GM19468 (cell line): Measurements from ENCODE around the gene LENG9.
"Not testable (repeated sequence)": the region's sequence is repeated elsewhere in the genome, so short reads cannot be mapped to it uniquely, and the experiment has no call there.

Source experiments
- ATAC-seq: cut with Tn5 transposase; IDR thresholded peaks from one replicate; pipeline ENCODE4 v1.9.1; 2021; ENCODE audit warnings: mild to moderate bottlenecking, moderate library complexity, moderate number of reproducible peaks; ENCODE audit not compliant: unreplicated experiment; ENCODE audit errors: extremely low read depth

Gene LENG9

DNA sequence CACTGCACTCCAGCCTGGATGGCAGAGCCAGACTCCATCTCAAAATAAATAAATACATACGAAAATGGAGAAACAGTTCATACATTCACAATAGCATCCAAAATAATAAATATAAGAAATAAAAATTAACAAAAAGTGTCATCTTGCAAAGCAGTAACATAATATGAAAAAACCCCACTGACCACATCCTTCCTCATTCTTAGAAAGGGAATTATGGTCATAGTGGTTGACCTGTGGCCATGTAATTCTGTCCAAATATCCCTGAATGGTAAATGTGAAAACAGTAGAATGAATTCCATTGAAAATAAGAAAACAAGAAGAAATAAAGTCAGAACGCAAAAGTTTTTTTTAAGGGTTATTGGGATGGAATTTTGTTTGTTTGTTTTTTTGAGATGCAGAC, 16.5 kb upstream of the LENG9 start:
- ATAC-seq = no peak

DNA sequence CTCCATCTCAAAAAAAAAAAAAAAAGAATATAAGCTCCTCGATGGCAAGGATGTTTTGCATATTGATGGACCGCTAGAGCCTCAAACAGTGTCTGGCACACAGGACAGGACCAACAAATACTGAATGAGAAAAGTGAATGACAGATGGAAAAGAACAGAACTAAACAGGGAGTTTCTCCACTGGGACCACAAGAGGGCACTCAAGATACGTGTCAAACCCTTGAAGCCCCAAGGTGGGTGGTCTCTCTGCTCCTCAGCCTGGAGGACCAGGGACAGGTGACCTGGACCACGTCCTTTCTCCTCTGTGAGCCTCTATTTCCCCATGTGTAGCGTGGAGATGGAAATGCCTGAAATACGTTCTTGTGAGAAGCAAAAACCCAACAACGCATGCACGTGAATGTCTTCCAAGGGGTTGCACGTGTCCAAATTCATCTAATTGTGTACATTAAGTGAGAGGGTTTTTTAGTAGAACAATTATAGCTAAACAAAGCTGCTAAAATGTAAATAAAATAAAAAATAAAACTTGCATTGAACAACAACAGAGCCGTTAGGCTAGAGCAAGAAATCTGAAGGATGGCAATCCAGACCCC, 15.2 kb upstream of the LENG9 start:
- no peak for ATAC-seq

DNA sequence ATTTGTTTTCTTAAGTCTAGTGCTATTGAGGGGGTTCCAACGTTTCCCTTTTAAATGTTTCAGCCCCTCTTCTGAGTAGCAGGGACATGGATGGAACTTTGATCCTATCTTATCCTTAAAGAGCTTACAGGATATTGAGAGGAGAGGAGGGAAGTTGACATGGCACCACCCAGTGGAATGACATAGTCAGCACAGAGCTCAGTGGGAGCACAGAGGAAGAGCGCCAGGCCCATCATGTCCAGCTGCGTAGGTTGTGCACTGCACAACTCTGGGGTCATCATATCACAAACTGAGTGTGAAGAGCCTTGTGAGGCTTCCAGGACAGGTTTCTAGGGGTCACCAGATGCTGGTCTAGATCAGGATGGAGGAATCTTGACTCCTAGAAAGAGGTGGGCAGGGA, 14.1 kb upstream of the LENG9 start:
- no peak for ATAC-seq

DNA sequence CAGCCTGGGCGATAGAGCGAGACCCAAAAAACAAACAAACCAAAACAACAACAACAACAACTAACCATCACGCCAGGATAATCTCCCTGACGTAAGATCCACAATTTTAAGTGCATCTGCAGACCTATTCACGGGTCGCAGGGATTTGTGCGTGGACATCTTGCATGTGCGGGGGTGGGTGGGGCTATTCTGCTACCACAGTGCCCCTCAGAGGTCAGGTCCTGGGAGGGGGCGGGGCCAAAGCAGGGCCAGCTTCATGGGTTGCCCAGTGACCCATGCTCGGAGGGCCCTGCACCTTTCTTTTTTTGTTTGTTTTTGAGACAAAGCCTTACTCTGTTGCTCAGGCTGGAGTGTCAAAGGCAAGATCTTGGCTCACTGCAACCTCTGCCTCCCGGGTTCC, 12.1 kb upstream of the LENG9 start:
- ATAC-seq = no peak

DNA sequence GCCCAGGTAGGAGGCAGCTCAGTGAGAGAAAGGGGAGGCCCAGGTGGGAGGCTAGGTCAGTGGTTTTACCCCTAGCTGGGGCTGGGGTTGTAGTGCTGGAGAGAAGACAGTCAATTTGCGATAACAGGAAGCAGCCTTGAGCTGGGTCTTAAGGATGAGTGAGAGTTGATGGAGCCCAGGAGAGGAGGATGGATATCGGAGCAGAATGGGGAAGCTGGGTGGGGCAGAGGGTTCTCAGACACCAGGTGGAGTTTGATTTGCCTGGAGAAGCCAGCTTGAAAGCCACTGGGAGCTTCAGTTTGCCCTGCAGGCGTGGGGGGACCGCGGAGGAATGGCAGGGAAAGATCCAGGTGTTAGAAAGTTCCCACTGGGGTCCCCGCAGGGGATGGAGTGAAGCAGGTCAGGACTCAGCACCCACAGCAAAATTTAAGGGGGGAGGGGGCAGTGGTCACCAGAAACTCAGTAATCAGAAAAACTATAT, 10.4 kb upstream of the LENG9 start:
- ATAC-seq = no peak

DNA sequence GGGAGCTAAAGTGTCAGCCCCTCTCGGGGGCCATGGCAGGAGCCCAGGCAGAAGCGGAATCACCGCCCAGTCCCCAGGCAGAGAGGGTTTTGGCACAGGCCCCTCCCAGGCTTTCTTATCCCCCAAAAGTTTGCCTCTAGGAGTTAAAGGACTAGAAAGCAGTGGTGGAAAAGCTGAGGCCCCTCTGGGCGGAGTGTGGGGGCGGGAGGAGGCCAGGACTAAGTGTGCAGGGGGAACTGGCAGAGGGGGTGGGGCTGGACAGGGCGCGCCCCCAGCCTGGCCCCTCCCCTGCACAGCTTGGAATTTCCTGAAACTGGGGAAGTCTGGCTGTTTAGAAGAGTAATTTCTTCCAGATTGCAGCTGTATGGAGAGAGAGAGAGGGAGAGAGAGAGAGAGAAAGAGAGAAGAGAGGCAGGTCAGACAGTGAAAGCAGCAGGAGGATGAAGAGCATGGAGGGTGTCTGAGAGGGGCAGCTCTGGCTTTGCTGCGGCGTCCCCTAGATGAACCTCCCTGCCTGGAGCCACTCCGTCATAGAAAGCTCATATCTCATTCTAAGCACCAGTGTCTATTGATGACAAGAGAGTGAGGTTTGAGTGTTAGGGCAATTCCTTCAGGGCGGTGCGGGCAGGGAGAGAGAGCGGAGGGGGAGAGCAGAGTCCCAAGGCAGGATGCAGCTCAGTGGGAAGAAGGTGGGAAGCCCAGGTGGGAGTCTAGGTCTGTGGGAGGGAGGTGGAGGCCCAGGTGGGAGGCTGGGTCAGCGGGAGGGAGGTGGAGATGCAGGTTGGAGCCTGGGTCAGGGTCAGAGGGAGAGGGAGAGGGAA, 9.7 kb upstream of the LENG9 start, which contains the start of gene CDC42EP5:
CDC42EP5 (minus strand) TSS at position 226 of the 821 bp plus-strand sequence. CDS start 7,749 bp downstream, outside the sequence.
- ATAC-seq = no peak

DNA sequence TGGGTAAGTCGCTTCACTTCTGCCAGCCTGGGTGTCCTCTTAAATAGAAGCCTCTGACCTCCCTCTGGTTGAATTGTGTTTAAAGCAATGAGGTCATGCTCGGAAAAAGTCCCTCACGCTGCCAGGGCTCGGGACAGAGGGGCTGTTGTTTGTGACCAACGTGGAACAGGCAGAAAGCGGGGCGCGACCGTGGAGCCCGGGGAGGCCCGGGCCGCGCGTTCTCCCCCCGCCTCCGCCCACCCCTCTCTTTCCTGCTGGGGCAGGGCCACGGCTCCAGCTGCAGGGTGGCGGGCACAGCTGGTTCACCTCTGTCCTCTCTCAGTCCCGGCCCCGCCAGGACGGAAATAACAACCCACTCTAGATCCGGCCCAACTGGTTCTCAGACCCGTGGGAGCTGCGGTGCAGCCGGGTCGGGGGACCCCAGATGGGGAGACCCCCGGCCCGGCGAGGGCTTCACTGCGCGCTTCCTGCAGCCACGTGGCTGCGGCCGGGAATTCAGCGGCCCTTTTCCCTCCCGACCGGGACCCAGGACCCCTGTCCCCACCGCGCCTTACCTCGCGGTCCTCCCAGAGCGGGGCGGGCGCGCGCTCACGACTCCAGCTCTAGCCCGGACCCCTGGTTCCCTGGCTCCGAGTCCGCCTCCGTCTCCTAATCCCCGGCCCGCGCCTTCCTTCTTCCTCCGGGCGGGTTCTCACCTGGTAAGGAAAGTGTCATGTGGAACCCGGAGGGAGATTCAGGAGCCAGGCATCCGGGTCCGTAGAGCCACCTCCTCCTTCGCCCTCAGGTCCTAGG, 7.6 kb upstream of the LENG9 start:
- ATAC-seq = no peak

DNA sequence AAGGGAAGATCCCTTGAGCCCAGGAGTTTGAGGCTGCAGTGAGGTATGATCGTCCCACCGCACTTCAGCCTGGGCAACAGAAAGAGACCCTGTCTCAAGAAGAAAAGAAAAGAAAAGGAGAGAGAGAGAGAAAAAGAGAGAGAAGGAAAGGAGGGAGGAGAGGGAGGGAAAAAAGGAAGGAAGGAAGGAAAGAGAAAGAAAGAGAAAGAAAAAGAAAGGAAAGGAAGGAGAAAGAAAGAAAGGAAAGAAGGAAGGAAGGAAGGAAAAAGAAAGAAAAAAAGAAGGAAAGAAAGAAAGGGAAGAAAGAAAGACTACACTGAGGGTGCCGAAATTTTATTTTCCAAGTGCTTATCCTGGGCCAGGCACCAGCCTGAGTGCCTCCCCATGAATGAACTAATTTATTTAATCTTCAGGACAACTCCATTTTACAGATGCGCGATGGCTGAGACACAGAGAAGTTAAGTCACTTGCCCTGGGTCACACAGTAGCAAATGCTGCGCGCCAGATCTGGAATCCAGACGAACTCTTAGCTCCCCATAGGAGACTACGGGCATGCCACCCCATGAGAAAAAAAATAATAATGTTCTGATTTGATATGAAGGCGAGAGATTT, 6.8 kb upstream of the LENG9 start:
- ATAC-seq = no peak

DNA sequence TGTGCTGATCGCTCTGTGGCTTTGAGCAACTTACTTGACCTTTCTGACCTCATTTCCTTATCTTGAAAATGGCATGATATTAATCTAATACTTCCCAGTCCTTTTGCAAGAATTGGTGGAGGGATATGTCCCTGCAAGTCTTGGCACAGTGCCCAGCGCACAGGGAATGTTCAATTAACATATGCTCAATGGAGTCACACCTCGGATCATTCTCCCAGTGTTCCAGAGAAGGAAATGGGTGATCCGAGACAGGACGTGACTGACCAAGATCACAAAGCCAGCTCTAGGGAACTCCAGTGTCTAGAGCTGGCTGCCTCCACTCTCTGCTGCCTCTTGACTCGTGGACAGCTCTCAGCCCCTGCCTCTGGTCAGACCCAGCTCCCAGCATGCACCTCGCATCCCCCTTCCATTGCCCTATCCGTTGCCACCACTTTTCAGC, 5.9 kb upstream of the LENG9 start:
- ATAC-seq = no peak

DNA sequence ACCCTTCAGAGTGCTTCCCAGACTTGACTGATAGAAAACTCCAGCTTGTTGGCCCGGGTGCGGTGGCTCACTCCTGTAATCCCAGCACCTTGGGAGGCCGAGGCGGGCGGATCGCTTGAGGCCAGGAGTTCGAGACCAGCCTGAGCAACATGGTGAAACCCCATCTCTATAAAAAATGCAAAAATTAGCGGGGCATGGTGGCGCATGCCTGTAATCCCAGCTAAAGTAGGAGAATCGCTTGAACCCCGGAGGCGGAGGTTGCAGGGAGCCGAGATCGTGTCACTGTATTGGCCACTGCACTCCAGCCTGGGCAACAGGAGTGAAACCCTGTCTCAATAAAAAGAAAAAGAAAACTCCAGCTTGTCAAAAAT, 2.5 kb upstream of the LENG9 start:
- ATAC-seq = not testable (repeated sequence)

DNA sequence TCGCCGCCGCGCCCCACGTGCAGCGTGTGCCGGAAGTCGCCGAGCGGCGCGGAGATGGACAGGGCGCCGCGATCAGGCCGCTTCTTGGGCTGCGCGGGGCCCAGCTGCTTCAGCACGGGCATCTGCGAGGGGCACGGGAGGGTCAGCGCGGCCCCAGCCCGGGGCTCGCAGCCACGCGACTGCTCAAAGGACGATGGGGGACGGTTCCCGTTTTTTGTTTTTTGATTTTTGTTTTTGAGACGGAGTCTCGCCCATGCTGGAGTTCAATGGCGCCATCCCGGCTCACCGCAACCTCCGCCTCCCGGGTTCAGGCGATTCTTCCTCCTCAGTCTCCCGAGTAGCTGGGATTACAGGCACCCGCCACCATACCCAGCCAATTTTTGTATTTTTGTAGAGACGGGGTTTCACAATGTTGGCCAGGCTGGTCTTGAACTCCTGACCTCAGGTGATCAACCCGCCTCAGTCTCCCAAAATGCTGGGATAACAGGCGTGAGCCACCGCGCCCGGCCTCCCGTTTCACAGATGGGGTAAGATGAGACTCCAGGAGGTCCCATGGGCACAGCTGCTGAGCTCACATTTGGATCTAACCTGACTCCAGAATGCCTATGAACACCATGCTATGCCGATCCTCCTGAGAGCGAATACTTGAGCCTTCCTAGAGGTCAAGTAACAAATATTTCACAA, 2.0 kb upstream of the LENG9 start:
- no peak for ATAC-seq

DNA sequence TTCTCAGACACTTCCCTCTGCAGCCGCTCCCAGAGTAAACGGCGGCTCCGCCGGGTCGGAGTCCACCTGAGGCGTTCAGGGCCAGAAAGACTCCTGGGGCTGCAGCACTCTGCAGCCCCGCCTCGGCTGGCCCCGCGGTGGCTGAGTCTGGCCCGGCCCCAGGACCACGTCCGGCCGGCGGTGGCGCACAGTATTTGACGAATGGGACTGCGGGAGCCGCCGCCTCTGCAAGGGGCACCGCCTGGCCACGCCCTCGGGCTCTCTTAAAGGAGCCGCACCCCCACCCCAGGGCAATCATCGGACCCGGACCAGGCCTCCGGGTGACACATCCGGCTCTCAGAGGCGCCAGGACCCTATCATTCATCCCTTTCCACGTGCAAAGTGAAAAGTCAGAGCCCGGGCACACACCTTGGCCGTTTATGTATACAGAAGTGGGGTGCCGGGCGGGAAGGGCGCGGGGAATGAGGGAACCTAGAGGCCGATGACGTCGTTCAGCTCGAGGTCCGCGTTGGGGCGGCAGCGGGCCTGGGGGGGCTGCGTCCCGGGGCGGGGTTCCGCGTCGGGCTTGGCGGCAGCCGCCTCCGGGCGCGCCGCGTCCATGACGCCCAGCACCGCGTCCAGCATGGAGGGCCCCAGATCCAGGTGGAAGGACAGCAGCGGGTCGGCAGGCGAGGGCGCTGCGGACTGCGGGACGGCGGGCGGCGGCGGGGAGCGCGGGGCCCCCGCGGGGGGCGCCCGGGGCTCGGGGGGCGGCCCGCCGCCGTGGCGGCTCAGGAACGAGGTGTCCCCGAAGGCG, 1.2 kb upstream of the LENG9 start:
- peak; percentile 22 for ATAC-seq

DNA sequence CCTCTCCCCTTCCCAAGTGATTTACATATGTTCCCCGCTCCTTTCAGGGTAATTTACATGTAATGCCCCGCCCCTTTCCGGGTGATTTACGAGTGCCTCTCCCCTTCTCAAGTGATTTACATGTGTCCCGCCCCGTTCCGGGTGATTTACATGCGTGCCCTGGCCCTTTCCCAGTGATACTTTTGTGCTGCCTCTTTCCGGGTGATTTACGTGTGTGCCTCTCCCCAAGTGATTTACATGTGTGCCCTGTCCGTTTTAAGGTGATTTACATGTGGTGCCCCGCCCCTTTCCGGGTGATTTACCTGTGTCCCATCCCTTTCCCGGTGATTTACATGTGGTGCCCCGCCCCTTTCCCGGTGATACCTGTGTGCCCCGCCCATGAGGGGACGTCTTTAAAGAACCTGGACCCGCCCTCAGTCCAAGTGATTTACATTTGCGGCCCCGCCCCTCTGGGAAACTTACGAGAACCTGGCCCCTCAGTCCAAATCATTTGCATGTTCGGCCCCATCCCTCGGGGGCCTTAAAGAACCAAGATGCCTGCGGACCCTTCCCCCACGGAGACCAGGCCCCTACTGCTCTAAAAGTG, 559 bp upstream of the LENG9 start:
- peak; percentile 43 for ATAC-seq

DNA sequence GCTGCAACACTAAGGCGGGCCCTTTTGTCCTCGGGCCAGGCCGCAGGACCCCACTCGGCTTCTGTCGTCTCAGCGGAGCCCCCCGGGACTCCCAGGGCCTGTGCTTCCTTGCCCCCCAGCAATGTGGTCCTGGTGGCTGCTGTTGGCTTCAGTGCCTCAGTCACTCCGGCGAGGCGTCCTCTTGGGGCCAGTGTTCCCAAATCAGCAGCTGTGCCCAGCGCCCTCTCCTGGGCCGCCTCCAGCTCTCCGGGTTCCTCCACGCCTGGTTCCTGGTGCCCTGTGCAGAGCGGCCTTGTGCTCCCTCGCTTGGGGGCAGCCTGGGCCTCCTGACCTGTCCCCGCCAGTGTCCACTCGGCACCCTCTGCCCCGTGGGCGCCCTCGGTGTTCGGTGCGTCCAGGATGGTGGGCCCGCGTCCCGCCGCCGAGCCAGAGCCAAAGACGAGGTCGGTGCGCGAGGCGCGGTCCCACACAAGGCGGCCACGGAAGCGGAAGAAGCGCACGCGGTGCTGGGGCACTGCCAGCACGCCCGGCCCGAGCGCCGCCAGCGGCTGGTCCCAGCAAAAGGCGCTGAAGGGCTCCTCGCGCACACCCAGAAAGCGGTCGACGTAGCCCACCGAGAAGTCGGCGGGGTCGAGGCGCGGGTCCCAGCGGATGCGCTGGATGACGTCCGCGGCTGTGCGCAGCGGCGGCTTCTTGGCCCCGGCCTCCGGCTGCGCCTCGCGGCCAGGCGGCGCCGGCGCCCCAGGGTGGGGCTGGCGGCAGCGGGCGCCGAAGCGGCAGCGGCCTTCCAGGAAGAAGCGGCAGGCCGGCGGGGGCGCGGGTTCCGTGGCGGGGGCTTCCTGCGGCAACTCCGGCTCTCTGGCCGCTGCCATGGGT, 685 bp downstream of the LENG9 start:
- no peak for ATAC-seq

DNA sequence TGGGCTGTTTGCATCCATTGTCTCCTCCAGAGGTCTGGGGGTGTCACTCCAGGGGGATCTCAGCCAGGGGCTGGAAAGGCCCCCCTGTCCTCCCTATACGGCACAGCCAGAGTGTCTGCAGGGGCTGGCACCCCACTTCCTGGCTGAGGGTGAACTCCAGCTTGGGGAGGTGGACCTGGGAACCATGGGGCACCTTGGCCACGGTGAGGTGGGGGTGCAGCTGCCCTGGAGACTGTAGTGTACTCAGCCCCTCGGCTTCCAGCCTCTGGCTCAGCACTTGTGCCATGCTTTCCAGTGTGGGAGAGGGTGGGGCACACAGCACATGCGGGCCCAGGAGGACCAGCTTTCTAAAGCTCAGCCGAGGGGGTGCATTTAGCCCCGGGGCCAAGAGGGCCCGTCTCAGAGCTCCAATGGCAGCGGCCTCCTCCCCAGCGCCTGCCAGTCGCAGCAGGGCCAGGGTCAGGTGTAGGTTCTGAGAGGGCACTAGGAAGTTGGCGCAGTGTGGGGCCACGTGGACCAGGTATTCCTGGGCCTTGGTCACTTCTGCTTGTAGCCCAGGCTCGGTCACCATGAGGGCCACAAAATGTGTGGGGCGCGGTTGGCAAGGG, 1.4 kb downstream of the LENG9 start:
- no peak for ATAC-seq

DNA sequence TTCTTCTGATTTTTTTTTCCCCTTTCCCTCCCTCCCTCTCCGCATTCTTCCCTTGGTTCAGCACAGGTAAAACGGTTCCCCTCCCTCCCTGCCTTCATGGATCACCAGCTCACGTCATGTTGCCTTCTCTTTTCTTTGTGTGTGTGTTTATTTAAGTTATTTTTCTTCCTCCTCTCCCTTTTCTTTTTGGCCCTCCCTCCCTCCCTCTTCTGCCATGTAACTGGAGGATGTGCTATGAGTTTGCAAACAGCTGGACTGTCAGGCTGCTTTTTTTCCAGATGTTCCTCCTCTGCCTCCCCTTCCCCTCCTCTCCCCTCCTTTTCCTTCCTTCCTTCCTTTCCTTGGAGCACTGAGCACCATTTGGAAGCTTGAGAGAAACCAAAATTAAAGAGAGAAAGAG, 2.0 kb downstream of the LENG9 start:
- no peak for ATAC-seq

DNA sequence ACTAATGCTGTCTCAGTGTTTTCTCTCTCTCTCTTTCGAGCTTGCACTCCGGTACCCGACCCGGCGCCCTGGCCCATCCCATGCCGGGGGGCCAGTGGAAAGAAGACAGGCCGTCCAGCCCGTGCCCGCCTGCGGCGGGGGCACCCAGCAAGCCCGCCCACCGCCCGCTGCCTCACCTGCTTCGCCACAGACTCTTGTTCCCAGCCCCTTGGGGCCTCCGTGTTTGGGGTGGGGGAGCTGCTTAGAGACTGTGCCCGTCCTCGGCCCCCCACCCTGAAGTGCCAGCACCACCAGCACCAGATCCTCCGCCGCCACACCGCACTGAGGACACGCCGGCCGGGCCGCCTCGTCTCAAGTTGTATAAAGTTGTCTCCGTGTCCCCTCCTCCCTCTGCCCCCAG, 2.4 kb downstream of the LENG9 start:
- no peak for ATAC-seq
